ENCODE results near the gene HNRNPD.
"Not testable (repeated sequence)": the region's sequence is repeated elsewhere in the genome, so short reads cannot be mapped to it uniquely, and the experiment has no call there.

The HNRNPD gene

DNA sequence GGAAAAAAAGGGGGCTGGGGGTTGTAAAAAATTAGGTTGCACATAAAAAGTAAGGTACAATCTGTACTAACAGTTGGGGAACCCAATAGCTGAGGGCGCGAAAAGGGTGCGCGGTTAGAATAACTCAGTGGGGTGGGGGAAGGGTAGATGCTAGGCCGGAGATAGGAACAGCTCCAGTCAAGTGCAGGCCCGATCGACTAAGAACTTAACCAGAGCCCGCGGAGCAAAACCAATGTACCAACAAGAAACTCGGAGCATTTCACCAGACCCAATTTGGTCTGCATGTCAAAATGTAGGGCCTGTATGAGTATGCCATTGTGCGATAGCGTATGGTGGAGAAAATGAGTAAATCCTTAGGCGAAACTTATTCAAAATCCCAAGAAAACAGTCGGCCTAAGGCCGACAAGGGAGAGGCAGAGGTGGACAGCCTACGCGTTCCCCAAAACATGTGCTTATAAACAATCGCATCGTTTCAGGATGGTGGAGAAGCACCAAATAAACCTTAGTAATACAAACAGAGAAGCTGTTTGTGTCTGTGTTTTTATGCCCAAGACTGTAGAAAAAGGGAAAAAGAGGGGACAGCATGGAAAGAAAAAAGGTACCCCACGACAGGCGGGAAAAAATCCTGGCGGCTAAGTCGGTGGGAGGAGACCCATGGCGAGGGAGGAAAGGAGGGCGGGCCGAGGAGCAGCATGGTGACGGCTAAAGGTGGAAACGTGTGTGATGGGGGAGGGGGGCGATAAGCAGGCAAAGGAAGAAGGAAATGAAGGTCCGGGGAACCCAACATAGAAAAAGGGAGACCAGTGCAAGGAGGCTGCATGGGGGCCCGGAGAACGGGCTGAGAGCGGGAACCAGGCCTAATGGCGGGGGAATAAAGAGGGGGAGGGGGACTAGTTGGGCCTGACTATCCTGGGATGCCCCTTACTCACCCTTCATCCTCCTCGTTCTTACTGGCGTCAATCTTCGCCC lies 990 bp downstream of the HNRNPD start:
- no peak for DNase-seq

DNA sequence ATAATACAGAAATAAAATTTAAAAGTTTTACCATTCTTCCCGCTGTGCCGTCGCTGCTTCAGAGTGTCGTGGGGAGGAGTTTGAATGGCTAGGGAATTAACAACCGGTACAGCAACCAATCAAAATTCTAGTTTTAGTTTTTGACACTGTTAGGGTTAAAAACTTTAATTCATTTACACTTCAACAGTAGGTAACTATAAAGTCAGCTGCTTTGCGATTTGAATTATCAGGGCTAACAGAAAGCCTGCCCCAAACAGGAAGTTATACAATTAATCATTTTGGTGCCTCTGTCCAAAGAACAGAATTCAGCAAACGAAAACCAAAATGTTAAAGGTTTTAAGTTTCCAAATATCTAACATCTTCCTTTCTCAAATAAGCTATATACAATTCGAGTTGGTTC lies 2.3 kb downstream of the HNRNPD start:
- DNase-seq = no peak

DNA sequence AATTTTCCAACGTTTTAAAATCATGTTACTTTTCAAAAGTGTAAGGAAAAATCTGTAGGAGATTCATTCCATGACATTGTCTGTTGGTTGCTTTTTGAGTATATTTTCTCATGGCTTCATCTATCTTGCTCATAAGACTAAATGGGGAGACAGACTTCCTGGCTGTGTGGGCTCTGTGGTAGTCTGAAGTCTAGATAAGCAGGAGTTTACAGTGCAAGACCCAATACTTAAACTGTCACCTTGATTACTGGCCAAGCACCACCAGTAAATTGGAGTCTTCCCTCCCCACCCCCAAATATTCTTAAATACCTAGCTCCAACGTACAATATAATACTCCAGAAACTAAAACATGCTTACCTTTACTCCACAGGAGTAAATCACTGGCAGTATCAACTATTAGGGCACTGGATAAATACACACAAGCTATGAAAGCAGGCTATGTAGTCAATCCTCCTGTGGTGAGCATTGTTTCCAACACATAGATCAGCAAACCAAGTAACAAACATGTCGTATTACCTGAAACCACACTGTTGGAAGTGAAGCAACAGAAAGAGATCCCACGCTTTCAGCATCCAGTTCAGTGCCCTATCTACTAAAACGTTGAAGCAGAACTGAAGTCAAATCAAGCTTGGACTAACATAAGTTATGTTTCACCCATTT lies 6.2 kb downstream of the HNRNPD start:
- no peak for DNase-seq

DNA sequence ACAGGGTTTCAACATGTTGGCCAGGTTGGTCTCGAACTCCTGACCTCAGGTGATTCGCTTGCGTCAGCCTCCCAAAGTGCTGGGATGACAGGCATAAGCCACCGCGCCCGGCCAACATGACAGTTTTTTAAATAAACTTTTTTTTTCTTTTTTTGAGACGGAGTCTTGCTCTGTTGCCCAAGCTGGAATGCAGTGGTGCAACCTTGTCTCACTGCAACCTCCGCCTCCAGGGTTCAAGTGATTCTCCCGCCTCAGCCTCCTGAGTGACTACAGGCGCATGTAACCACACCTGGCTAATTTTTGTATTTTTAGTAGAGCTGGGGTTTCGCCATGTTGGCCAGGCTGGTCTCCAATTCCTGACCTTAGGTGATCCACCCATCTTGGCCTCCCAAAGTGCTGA lies 7.4 kb downstream of the HNRNPD start:
- not testable (repeated sequence) for DNase-seq

DNA sequence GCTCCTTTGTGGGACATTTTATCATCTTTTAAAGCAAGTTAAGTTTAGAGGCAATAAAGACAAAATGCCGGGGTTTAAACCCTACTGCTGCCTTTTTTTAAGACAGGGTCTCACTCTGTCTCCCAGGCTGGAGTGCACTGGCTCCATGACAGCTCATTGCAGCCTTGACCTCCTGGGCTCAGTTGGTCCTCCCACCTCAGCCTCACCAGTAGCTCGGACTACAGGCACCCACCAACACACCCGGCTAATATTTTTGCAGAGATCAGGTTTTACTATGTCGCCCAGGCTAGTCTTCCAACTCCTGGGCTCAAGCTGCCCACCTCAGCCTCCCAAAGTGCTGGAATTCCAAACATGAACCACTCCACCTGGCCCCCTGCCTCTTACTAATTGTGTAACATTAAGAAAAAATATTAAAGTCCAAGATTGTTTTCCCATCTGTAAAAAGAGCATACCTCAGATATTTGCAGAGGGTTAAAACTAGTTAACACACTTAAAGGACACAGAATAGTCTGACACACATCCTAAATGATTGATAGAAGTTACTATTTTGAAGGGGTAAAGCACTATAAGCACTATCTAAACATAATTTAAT lies 9.8 kb downstream of the HNRNPD start:
- DNase-seq = no peak

DNA sequence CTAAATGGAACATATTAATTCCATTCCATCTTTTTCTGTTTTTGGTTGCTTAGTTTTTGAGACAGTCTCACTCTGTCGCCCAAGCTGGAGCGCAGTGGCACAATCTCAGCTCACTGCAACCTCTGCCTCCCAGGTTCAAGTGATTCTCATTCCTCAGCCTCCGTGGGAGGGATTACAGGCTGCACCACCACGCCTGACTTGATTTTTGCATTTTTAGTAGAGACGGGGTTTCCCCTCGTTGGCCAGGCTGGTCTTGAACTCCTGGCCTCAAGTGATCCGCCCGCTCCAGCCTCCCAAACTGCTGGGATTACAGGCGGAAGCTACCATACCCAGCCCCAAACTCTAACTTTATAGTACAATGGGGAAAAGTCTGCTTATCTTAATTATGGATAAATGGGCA lies 11.2 kb downstream of the HNRNPD start:
- no peak for DNase-seq

DNA sequence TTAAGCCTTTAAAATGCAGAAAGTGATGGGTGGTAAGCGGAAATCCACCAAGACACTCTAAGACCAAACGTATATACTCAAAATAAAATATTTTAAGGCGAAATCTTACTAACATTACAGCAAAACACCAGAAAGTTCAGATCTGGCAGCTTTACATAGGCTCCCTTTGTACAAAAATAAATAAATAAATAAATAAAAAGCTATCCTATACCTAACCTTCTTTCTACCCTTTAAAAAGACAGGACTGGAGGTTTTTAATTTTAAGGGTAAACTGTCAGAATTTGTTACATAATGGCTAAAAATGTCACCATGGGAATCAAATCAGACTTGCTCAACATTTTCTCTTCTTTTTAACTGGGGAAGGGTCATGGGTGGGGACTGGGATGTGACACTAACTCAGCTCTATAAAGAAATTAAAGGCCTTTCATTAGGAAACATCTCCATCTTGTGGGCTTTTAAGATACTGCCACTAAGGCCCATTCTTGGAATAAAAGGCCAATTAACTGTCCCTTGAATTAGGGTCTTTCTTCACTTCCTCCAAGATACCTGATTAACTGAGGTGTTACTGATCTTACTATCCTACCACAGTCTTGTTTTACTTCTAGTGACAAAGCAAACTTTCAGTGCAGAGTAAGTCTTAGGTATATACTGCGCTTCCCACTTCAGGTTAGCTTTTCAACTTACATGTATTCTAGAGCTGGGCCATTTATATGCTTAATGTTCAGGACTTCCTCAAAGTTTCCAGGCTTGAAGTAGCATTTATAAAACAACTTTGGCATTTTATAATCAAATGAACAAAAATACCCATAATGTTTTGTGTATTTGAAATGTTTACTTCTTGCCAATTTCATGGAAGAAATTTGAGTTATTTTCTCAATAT lies 13.3 kb downstream of the HNRNPD start:
- no peak for DNase-seq

DNA sequence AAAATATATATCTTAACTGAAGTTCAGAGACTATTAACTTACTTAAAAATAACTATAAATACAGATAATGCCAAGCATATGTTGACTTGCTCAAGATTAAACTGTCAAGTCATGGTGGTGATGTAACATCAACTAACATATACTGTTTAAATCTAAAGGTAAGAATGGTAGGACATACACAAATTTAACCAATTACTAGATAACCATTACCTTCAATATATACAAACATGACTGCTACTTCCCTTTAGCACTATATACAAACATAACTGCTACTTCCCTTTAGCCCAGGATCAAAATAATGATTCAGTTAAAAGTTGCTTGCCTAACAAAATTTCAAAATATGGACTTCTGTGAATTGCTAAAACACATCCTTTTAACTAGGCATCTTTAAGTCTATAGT lies 14.9 kb downstream of the HNRNPD start:
- no peak for DNase-seq

DNA sequence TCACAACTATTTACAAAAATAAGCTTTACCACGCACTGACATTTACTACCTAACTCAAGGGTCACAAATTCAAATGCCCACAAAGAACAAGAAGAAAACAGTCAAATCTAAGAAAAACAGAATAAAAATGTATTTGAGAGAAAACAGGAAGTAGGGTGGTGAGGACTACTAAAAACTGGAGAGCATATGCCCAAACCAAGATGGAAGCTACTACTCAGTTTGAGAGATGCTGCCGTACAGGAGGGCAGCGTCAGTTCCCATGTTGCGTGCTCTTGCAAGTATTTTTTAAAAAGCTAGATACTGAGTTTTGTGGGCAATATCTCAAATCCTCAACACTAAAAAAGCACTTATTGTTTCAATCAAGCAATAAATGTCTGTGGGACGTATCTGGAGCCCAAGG lies 16.2 kb downstream of the HNRNPD start:
- no peak for DNase-seq

DNA sequence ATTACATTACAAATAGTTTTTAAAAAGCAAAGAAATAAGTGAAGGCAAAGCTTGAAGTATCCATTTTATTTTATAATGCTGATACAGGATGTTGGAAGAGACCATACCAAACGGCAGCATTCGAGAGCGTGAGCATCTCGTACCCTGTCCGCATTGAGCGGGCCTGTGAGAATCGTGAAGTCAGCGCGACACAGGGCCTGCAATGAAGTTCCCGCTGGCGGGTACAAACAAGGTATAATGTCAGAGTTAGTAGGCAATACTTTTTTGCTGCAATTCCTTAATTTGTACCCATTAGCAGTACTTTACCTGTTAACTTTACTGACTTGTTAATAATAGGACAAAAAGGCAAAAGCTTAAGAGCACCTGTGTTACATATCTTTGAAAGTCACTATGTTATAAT lies 19.0 kb downstream of the HNRNPD start:
- no peak for DNase-seq

DNA sequence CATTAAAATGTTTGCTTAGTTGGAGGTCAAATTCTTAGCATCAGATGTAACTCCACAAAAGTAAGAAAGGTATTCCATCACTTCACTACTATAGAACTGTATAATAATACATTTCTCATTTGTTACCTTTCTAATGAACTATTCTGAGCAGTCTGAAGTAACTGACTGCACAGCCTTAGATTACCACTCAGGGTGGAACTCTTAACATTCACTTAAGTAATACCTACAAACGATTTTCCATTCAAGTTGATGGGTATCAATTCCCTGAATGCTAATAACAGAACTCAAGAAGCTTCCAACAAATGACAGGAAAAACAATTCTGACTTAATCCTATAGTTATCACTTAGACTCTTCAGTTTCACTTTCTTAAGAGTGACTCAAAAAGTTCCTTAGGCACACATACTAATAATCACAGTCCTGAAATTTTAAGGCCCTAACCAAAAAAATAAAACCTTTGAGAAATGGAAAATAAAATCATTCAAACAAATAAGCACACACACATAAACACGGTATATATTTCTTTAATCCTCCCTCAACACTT lies 20.9 kb downstream of the HNRNPD start:
- no peak for DNase-seq

DNA sequence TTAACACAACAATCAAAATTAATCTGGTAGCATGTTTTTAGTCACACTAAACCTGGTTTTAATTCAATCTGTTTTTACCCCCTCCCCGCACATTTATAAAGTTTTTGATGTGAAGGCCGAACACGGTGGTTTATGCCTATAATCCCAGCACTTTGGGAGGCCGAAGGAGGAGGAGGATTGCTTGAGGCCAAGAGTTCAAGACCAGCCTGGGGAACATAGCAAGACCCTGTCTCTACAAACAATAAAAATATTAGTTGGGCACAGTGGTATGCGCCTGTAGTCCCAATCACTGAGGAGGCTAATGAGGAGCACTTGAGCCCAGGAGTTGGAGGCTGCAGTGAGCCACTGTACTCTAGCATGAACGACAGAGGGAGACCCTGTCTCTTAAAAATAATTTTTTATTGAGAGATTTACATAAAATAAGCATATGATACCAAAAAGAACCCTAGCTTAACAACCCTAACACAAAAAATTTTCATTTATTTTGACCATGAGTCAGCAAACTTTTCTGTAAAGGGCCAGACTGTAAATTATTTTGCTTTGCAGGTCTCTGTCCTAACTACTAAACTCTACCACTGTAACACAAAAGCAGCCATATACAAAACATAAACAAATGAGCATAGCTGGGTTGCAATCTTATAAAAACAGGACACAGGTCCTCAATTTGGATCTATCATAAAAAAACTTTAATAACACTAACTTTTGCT lies 21.5 kb downstream of the HNRNPD start:
- no peak for DNase-seq

DNA sequence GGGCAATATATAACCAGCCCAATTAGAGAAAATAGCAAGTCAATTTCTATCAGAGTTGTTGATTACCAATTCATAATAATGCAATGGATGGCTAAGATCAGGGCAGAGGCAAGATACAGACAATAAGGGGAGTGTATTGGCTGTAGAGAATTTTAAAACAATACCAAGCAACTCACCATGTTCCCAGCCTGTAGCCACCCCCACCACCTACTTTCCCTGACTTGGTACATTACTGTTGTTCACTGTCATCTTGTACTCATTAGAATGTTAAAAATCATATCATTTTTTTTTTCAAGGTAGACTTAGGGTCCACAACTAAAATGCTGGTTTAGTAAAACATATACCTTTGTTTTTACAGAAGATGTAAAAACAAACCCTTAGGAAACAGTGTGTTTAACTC lies 27.7 kb downstream of the HNRNPD start:
- no peak for DNase-seq

DNA sequence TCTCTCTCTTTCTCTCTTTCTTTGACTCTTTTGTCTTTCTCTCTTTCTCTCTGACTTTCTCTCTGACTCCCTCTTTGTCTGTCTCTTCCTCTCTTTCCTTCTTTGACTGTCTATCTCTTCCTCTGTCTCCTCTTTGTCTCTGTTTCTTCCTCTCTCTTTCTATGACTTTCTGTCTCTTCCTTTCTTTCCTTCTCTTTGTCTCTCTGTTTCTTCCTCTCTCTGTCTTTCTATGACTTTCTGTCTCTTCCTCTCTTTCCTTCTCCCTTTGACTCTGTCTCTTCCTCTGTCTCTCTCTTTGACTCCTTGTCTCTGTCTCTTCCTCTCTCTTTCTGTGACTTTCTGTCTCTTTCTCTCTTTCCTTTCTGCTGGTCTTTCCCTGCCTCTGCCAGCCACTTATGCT lies 38.7 kb downstream of the HNRNPD start:
- no peak for DNase-seq

DNA sequence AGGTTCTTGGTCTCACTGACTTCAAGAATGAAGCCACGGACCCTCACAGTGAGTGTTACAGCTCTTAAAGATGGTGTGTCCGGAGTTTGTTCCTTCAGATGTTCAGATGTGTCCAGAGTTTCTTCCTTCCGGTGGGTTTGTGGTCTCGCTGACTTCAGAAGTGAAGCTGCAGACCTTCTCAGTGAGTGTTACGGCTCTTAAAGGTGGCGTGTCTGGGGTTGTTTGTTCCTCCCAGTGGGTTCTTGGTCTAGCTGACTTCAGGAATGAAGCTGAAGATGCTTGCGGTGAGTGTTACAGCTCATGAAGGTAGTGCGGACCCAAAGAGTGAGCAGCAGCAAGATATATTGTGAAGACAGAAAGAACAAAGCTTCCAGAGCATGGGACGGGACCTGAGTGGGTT lies 40.1 kb downstream of the HNRNPD start:
- not testable (repeated sequence) for DNase-seq

DNA sequence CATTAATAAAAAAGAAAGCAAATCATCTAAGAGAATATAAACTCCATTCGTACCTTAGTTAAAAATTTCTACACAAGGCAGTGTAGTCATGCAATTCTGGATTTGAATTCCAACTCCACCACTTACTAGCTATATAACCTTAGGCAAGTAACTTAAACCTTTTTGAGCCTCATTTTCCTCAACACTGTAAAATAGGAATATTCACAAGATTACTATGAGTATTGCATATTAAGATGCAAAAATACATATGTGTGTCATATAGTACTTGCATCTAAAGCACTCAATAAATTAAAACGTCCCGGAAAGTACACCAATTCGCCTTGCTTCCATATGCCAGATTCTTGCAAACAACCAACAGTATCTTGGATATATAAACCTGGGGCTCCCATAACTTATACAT lies 42.0 kb downstream of the HNRNPD start:
- DNase-seq = no peak

DNA sequence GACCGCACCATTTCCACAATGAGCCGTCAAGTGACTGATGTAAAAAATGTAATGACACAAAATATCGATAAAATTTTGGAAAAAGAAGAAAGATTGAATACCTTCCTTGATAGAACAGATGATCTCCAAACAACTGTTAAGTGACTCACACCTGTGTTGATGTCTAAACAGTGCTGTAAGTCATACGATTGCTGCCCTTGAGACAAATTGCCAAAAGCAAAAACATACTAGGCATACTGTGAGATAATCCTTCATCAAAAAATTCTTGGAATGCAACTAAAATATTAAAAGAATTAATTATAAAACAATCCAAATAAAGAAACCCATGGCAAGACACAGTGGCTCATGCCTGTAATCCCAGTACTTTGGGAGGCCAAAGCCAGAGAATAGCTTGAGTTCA lies 53.4 kb downstream of the HNRNPD start:
- DNase-seq = no peak

DNA sequence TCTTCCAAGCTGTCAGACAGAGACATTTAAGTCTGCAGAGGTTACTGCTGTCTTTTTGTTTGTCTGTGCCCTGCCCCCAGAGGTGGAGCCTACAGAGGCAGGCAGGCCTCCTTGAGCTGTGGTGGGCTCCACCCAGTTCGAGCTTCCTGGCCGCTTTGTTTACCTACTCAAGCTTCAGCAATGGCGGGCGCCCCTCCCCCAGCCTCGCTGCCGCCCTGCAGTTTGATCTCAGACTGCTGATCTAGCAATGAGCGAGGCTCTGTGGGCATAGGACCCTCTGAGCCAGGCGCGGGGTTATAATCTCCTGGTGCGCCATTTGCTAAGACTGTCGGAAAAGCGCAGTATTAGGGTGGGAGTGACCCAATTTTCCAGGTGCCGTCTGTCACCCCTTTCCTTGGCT lies 70.7 kb downstream of the HNRNPD start:
- not testable (repeated sequence) for DNase-seq
